Prostate gland (tissue), 2 donors: ENCODE results near the gene C12orf56. TPM values are rescaled to one million over a fixed set of nuclear protein-coding genes. Genes with fewer than 3 reads are reported as not detected.

ENCODE experiments used
- DNase-seq: peaks from one replicate; pipeline ENCODE4 v3.0.0-alpha.2; 2019; ENCODE audit warnings: low spot score
- H3K27ac ChIP-seq, 2 donors: fragments of 200-600 bp; sonication (generic); 2 replicates each; pipeline ENCODE4 v1.5.1; 2017 to 2019
- H3K27me3 ChIP-seq: fragments of 200-600 bp; sonication (generic); replicated peaks from 2 replicates; pipeline ENCODE4 v1.5.1; 2019; ENCODE audit not compliant: insufficient read depth
- H3K36me3 ChIP-seq, 2 donors: fragments of 200-600 bp; sonication (generic); 1 replicate in 1 of 2; 2 replicates in 1 of 2; pipeline versions ENCODE4 v1.5.1 to v1.8.1; 2017 to 2019
- H3K4me1 ChIP-seq: fragments of 200-600 bp; sonication (generic); replicated peaks from 2 replicates; pipeline ENCODE4 v1.5.1; 2019
- H3K4me3 ChIP-seq, 2 donors: fragments of 200-600 bp; sonication (generic); 2 replicates each; pipeline ENCODE4 v1.5.1; 2017 to 2019
- H3K9me3 ChIP-seq: fragments of 200-600 bp; sonication (generic); 2 replicates; pipeline ENCODE4 v1.5.1; 2017
- POLR2A ChIP-seq: fragments of 450-650 bp; IDR thresholded peaks from one replicate; pipeline ENCODE4 v1.6.1; 2016; ENCODE audit warnings: antibody characterized with exemption, mild to moderate bottlenecking
- POLR2AphosphoS5 ChIP-seq: sonication (generic); formaldehyde crosslinking; IDR thresholded peaks from one replicate; pipeline ENCODE4 v1.6.1; 2017; ENCODE audit warnings: antibody characterized with exemption
- WGBS: methylation state at CpG from one replicate; pipeline ENCODE4 v1.1.5; 2018; 5-methylcytosine and 5-hydroxymethylcytosine counted together
- intact Hi-C: fragments of 100-400 bp; cut with DNase I; formaldehyde crosslinking; loops from one replicate; pipeline ENCODE4 v1.14.2; 2022
- total RNA-seq, 2 donors: library from RNA; depleted of rRNA; stranded (reverse); fragments of >200 nt; gene quantifications; one replicate each; pipeline ENCODE4 v1.1.0, GENCODE V29; 2016
- TF ChIP-seq, protein P1 (sequence below), 4 experiments: fragments of 200-600 bp in 2 of 4; fragments of 450-650 bp in 2 of 4; sonication (generic) in 2 of 4; IDR thresholded peaks; 1 replicate in 3 of 4; 2 replicates in 1 of 4; pipeline ENCODE4 v1.5.1; 2016 to 2019; ENCODE audit warnings: antibody characterized with exemption in 4 of 4, mild to moderate bottlenecking in 2 of 4, moderate library complexity in 2 of 4

C12orf56 gene
- total RNA-seq, 2 donors from 2014 or later, result 0.91 to 2.1 TPM

DNA sequence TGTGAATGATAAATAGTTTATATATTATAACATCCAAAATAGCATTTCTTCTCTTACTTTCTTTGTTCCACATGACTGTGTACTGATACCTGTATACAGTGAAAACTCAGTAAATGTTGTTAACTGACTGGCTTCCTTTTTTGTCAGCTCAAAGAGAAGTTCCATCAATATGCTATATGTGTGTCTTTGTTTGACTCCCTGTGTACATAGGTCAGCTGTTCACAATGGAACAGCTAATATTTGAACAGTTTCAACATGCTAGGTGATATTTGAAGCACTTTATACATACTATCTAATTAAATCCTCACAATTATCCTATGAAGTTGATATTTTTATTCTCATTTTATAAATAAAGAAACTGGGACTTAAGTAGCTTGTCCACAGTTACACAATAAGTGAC lies 153.2 kb downstream of the C12orf56 start:
- Histone ChIP-seq H3K27me3 (no peaks in the 10 kb centered on the region), H3K4me3 (no peak overlapping the region), H3K27ac (no peak overlapping the region), H3K4me1 (no peaks in the 10 kb centered on the region), H3K36me3 (no peaks in the 10 kb centered on the region), H3K9me3 (no peaks in the 10 kb centered on the region)
- TF ChIP-seq POLR2A (no peak), POLR2AphosphoS5 (no peak)
- TF ChIP-seq, protein P1, sequence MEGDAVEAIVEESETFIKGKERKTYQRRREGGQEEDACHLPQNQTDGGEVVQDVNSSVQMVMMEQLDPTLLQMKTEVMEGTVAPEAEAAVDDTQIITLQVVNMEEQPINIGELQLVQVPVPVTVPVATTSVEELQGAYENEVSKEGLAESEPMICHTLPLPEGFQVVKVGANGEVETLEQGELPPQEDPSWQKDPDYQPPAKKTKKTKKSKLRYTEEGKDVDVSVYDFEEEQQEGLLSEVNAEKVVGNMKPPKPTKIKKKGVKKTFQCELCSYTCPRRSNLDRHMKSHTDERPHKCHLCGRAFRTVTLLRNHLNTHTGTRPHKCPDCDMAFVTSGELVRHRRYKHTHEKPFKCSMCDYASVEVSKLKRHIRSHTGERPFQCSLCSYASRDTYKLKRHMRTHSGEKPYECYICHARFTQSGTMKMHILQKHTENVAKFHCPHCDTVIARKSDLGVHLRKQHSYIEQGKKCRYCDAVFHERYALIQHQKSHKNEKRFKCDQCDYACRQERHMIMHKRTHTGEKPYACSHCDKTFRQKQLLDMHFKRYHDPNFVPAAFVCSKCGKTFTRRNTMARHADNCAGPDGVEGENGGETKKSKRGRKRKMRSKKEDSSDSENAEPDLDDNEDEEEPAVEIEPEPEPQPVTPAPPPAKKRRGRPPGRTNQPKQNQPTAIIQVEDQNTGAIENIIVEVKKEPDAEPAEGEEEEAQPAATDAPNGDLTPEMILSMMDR (IDR thresholded peaks at IDR 0.05), result no peak
- no peak for DNase-seq
- intact Hi-C loops, result no loop called here

DNA sequence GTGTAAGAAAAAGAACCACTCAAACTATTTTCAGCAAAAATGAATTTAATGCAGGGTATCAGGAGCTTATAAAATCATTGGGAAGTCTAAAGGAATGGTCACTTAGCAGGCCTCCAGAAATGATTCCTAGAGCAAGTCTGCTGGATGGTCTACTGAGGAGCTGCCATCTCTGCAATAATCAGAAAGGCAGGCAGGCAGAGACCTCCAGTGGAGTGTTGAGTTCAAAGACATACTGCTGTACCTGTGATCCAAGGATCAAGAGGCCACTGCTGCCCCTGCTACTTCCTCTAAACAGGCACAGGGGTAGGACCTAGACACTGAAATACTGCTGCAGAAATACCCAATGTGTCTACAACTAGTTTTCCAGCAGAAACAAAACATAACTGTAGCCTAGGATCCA lies 154.0 kb downstream of the C12orf56 start:
- no peak for DNase-seq
- intact Hi-C loops, result no loop called here
- H3K9me3 ChIP-seq, result no peaks in the 10 kb centered on the region
- TF ChIP-seq POLR2AphosphoS5 (no peak), POLR2A (no peak)
- TF ChIP-seq, protein P1 (IDR thresholded peaks at IDR 0.05), result no peak
- H3K27ac ChIP-seq, result no peak overlapping the region
- no peak overlapping the region for H3K4me3 ChIP-seq
- H3K4me1 ChIP-seq, result no peaks in the 10 kb centered on the region
- no peaks in the 10 kb centered on the region for H3K36me3 ChIP-seq
- no peaks in the 10 kb centered on the region for H3K27me3 ChIP-seq

DNA sequence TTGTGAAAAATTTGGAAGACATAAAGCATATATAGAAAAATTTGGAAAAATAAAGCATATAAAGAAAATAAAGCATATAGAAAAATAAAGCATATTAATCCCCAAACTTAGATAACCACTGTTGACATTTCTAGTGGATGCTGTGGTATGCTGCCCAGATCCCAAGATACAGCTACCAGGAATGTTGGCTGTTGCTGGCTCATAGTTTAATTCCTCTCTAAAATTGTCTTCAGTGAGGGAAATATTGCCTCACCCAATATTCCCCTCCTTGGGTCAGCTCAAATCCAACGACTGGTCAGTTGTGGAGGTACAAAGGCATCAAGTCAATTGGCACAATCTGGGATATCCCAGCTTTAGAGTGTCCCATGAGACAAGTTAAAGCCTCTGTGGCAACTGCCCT lies 158.4 kb downstream of the C12orf56 start:
- Histone ChIP-seq H3K27ac (no peak overlapping the region), H3K27me3 (no peaks in the 10 kb centered on the region), H3K36me3 (no peaks in the 10 kb centered on the region), H3K4me1 (no peaks in the 10 kb centered on the region), H3K4me3 (no peak overlapping the region), H3K9me3 (no peaks in the 10 kb centered on the region)
- 47% methylated on average over 1 of the region's 1 CpG for WGBS
- TF ChIP-seq, protein P1 (IDR thresholded peaks at IDR 0.05), result no peak
- TF ChIP-seq POLR2A (no peak), POLR2AphosphoS5 (no peak)
- DNase-seq, result no peak
- intact Hi-C loops, result no loop called here

GRCh38 chr12:64229796-64230195 lies 160.8 kb downstream of the C12orf56 start:
- TF ChIP-seq POLR2AphosphoS5 (no peak), POLR2A (no peak)
- TF ChIP-seq, protein P1 (IDR thresholded peaks at IDR 0.05), result no peak
- no peak overlapping the region for H3K4me3 ChIP-seq
- no peaks in the 10 kb centered on the region for H3K4me1 ChIP-seq
- H3K36me3 ChIP-seq, result no peaks in the 10 kb centered on the region
- no peak overlapping the region for H3K27ac ChIP-seq
- no peaks in the 10 kb centered on the region for H3K27me3 ChIP-seq
- 77% methylated on average over 5 of the region's 5 CpGs for WGBS
- intact Hi-C loops, result no loop called here
- H3K9me3 ChIP-seq, result no peaks in the 10 kb centered on the region
- no peak for DNase-seq

GRCh38 chr12:64229240-64229639 lies 161.3 kb downstream of the C12orf56 start:
- no peaks in the 10 kb centered on the region for H3K36me3 ChIP-seq
- intact Hi-C loops, result no loop called here
- 68% methylated on average over 4 of the region's 4 CpGs for WGBS

More at GRCh38 chr12:64229240-64229639, 161.3 kb downstream of the C12orf56 start:
- DNase-seq, result no peak
- TF ChIP-seq, protein P1 (IDR thresholded peaks at IDR 0.05), result no peak
- TF ChIP-seq POLR2A (no peak), POLR2AphosphoS5 (no peak)
- H3K27me3 ChIP-seq, result no peaks in the 10 kb centered on the region
- no peaks in the 10 kb centered on the region for H3K9me3 ChIP-seq
- no peak overlapping the region for H3K27ac ChIP-seq
- no peaks in the 10 kb centered on the region for H3K4me1 ChIP-seq
- H3K4me3 ChIP-seq, result no peak overlapping the region
